ENCODE results near the gene NHSL2.
"Not testable (repeated sequence)": the region's sequence is repeated elsewhere in the genome, so short reads cannot be mapped to it uniquely, and the experiment has no call there.

The NHSL2 gene

DNA sequence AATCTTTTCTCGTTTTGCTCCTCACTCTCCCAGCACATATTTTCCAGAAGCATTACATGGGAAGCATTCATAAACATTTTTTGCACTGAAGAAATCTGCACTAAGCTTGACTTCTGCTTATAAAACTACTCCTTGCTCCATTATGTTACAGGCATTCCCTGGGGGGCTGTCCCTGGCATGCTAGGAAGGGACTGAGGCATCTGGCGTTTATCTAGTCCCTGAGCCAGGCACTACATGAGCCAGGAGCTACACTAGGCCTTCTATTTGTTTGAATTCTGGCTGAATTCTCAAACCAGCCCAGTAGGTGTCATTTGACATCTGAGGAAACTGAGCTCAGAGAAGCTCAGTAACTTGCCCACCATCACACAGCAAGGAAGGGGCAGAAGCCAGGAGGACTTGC lies 43.3 kb downstream of the NHSL2 start:
- TF ChIP-seq POLR2A (IDR thresholded peaks at IDR 0.05; ENCODE audit: low read depth, low read length) = no peak
- TF ChIP-seq POLR2AphosphoS5 (IDR thresholded peaks at IDR 0.05; ENCODE audit: low read depth, low read length) = no peak
- TF ChIP-seq TAF1 (IDR thresholded peaks at IDR 0.05; ENCODE audit: borderline replicate concordance, low read depth, low read length) = no peak
- DNase-seq (ENCODE audit: insufficient read length) (no peak), FAIRE-seq (no peak)

DNA sequence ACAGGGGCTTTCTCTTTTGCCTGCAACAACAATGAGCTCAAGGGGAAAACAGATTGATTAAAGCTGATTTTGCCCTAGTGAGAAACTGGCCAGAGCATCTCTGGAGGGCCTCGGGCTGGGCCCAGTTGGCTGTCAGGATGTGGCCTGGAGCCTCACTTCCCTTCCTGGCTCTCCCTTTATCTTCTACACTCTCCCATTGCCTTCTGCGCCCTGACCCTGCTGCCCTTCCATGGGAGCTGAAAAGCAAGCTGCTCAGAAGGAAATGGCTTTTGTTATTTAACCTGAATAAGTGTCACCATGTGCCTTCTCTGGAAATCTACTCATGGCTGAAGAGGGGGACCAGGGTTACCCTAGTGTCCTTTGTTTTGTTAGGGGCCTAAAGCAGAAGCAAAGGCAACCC lies 43.8 kb downstream of the NHSL2 start:
- DNase-seq (ENCODE audit: insufficient read length) (no peak), FAIRE-seq (no peak)
- TF ChIP-seq POLR2A (IDR thresholded peaks at IDR 0.05; ENCODE audit: low read depth, low read length) (no peak), TAF1 (IDR thresholded peaks at IDR 0.05; ENCODE audit: borderline replicate concordance, low read depth, low read length) (no peak), POLR2AphosphoS5 (IDR thresholded peaks at IDR 0.05; ENCODE audit: low read depth, low read length) (no peak)

- no peak for DNase-seq (ENCODE audit: insufficient read length)
- TF ChIP-seq TAF1 (IDR thresholded peaks at IDR 0.05; ENCODE audit: borderline replicate concordance, low read depth, low read length) (no peak), POLR2A (IDR thresholded peaks at IDR 0.05; ENCODE audit: low read depth, low read length) (no peak), POLR2AphosphoS5 (IDR thresholded peaks at IDR 0.05; ENCODE audit: low read depth, low read length) (no peak)
- no peak for FAIRE-seq
Observed at GRCh38 chrX:71955530-71956120, 45.0 kb downstream of the NHSL2 start.

DNA sequence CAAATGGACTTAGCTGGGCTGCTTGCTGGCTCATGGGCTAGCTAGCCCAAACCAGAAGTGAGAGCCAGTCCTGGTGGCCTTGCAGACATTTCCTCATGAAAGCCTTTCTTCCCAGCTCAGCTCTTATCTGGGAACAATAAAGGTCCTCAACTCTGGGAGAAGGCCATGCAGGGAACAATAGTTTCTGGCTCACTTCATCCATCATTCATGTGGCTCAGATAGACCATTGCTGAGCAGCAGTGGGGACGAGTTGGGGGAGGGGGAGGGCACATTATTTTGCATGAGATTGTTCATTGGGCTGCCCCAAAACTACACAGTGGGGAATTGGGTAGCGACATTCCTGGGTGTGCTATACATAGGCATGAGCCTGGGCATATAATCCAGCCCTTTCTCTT lies 47.6 kb downstream of the NHSL2 start:
- FAIRE-seq (no peak), DNase-seq (ENCODE audit: insufficient read length) (no peak)
- TF ChIP-seq TAF1 (IDR thresholded peaks at IDR 0.05; ENCODE audit: borderline replicate concordance, low read depth, low read length) (no peak), POLR2A (IDR thresholded peaks at IDR 0.05; ENCODE audit: low read depth, low read length) (no peak), POLR2AphosphoS5 (IDR thresholded peaks at IDR 0.05; ENCODE audit: low read depth, low read length) (no peak)

- FAIRE-seq; DNase-seq (ENCODE audit: insufficient read length): not testable (repeated sequence)
Observed at GRCh38 chrX:71964184-71964583, 53.5 kb downstream of the NHSL2 start.

DNA sequence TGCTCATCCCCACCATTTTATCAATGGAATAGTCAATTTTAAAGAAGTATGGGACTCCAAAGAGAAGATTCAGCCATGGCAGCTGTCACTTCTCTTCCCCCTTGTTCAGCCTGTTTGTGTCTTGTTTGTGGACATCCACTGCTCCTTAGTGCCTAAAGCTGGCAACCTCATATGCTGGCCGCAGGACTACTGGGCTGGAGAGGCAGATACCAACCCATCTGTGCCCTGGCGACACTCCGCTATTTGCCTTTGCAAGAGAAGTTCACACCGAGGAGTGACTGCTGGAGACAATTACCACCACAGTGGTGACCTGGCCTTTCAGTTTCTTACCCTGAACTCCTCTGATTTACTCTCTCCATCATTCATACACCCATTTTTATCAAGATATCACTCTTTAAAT lies 64.3 kb downstream of the NHSL2 start:
- DNase-seq (ENCODE audit: insufficient read length) (no peak), FAIRE-seq (no peak)
- TF ChIP-seq POLR2AphosphoS5 (IDR thresholded peaks at IDR 0.05; ENCODE audit: low read depth, low read length) = no peak
- no peak for TF ChIP-seq POLR2A (IDR thresholded peaks at IDR 0.05; ENCODE audit: low read depth, low read length)
- no peak for TF ChIP-seq TAF1 (IDR thresholded peaks at IDR 0.05; ENCODE audit: borderline replicate concordance, low read depth, low read length)

DNA sequence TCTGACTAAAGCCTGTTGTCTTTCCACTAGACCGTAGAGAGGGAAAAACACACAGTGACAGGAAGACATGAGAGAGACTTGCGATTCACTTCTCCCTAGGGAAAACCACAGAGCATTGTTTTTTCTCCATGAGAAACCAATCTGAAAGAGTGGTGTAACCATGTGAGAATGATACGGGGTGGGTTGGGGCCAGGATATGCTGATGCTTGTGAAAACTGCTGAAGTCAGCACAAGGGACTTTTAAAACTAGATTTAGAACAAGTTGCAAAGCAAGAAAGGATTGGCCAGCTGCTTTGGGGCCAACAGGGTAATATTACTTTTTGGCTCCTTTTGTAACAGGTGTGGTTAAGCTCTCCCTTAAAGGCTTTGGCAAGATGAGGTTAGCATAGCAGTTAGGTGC lies 66.1 kb downstream of the NHSL2 start:
- no peak for FAIRE-seq
- TF ChIP-seq POLR2A (IDR thresholded peaks at IDR 0.05; ENCODE audit: low read depth, low read length) = no peak
- TF ChIP-seq TAF1 (IDR thresholded peaks at IDR 0.05; ENCODE audit: borderline replicate concordance, low read depth, low read length) = no peak
- no peak for TF ChIP-seq POLR2AphosphoS5 (IDR thresholded peaks at IDR 0.05; ENCODE audit: low read depth, low read length)
- no peak for DNase-seq (ENCODE audit: insufficient read length)

DNA sequence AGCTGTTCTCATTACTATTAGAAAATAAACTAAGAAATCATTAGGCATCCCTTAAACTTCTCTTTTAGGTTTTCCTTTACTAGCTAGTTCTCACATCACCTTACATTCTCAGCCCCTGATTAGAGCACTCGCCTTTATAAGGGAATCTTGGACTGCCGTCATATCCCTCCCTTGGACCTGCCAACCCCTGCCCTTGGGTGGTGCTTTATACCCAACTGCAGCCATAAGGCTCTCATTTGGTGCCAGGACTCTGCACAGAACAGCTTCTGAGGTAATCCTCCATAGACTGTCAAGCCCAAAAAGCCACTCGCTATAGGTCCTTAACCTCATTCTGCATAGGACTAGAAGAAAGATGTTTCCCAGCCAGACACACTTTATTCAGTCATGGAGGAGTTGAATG lies 67.5 kb downstream of the NHSL2 start:
- FAIRE-seq (no peak), DNase-seq (ENCODE audit: insufficient read length) (no peak)
- TF ChIP-seq TAF1 (IDR thresholded peaks at IDR 0.05; ENCODE audit: borderline replicate concordance, low read depth, low read length) (no peak), POLR2A (IDR thresholded peaks at IDR 0.05; ENCODE audit: low read depth, low read length) (no peak), POLR2AphosphoS5 (IDR thresholded peaks at IDR 0.05; ENCODE audit: low read depth, low read length) (no peak)

DNA sequence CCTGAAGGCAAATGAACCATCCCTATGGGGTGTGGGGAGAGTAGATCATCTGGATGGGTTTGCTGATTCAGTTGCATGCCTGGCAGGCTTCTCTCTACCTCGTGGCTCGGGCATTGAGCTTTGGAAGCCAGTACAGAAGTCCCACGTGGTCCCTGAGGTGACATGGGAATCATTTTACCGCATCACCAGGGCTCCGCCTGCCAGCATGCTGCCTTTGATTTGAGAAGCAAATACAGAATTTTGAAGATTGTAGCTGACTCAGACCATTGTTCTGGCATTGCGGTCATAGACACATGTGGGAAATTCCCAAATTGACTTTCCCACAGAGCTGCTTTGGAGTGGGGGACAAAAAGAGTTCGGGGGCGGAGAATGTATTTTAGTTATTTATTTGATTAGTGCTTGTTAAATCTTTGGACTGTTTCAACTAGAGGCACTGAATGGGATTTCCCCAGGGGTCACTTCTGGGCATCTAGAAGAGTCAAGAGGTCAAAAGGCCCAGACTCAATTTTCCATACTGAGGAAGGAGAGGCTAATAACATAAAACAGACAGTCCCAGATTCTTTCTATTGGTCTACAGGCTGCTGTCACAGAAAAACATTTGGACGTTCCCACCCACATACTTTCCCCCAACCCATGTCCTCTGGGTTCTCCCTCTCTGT lies 79.3 kb downstream of the NHSL2 start:
- FAIRE-seq (no peak), DNase-seq (ENCODE audit: insufficient read length) (no peak)
- TF ChIP-seq POLR2A (IDR thresholded peaks at IDR 0.05; ENCODE audit: low read depth, low read length) (no peak), POLR2AphosphoS5 (IDR thresholded peaks at IDR 0.05; ENCODE audit: low read depth, low read length) (no peak), TAF1 (IDR thresholded peaks at IDR 0.05; ENCODE audit: borderline replicate concordance, low read depth, low read length) (no peak)

GRCh38 chrX:71990518-71990917 lies 79.9 kb downstream of the NHSL2 start:
- FAIRE-seq (no peak), DNase-seq (ENCODE audit: insufficient read length) (no peak)
- TF ChIP-seq POLR2A (IDR thresholded peaks at IDR 0.05; ENCODE audit: low read depth, low read length) = no peak
- TF ChIP-seq POLR2AphosphoS5 (IDR thresholded peaks at IDR 0.05; ENCODE audit: low read depth, low read length) = no peak
- TF ChIP-seq TAF1 (IDR thresholded peaks at IDR 0.05; ENCODE audit: borderline replicate concordance, low read depth, low read length) = no peak

- TF ChIP-seq POLR2A (IDR thresholded peaks at IDR 0.05; ENCODE audit: low read depth, low read length) (no peak), POLR2AphosphoS5 (IDR thresholded peaks at IDR 0.05; ENCODE audit: low read depth, low read length) (no peak), TAF1 (IDR thresholded peaks at IDR 0.05; ENCODE audit: borderline replicate concordance, low read depth, low read length) (no peak)
- no peak for FAIRE-seq
- no peak for DNase-seq (ENCODE audit: insufficient read length)
Observed at GRCh38 chrX:71991164-71991563, 80.5 kb downstream of the NHSL2 start.

DNA sequence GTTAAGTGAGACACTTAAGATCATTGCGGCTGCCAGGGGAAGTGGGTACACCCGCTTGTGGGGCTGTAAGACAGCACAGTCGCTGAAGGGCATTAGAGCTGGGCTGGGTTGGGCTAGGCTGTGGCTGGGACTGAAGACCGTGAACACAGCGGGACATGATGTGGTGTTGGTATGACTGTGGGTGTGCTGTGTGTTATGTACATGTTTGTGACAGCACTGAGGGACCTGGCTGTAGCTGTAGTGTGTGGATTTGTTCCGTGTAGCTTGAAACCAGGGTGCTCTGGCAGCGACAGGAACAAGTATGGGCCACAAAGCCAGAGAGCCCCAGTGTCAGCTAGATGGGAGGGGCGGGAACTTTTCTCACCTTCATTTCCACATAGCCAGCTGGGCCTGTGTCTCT lies 82.1 kb downstream of the NHSL2 start:
- no peak for DNase-seq (ENCODE audit: insufficient read length)

More for the DNA sequence above, 82.1 kb downstream of the NHSL2 start:
- TF ChIP-seq POLR2A (IDR thresholded peaks at IDR 0.05; ENCODE audit: low read depth, low read length) (no peak), POLR2AphosphoS5 (IDR thresholded peaks at IDR 0.05; ENCODE audit: low read depth, low read length) (no peak)
- FAIRE-seq = no peak
